ENCODE data around the gene FRAS1.

Gene FRAS1

GRCh38 chr4:78377555-78377954 lies 320.4 kb downstream of the FRAS1 start:
- no peak for DNase-seq

GRCh38 chr4:78379040-78379439 lies 321.9 kb downstream of the FRAS1 start:
- DNase-seq = no peak

GRCh38 chr4:78379991-78380729 lies 323.0 kb downstream of the FRAS1 start:
- no peak for DNase-seq

GRCh38 chr4:78386679-78387078 lies 329.6 kb downstream of the FRAS1 start:
- DNase-seq = no peak

GRCh38 chr4:78395642-78396041 lies 338.5 kb downstream of the FRAS1 start:
- no peak for DNase-seq

GRCh38 chr4:78396613-78397291 lies 339.6 kb downstream of the FRAS1 start:
- DNase-seq = no peak

GRCh38 chr4:78397292-78397630 lies 340.1 kb downstream of the FRAS1 start:
- DNase-seq = no peak

GRCh38 chr4:78409612-78410202 lies 352.6 kb downstream of the FRAS1 start:
- no peak for DNase-seq

GRCh38 chr4:78410225-78410624 lies 353.1 kb downstream of the FRAS1 start:
- no peak for DNase-seq

- DNase-seq = no peak
These were observed 353.6 kb downstream of the FRAS1 start for GRCh38 chr4:78410676-78411075.

GRCh38 chr4:78414116-78414515 lies 357.0 kb downstream of the FRAS1 start:
- DNase-seq = no peak

GRCh38 chr4:78417603-78418002 lies 360.5 kb downstream of the FRAS1 start:
- DNase-seq = no peak

- DNase-seq = no peak
These were observed 361.3 kb downstream of the FRAS1 start for GRCh38 chr4:78418406-78418805.

GRCh38 chr4:78423790-78424189 lies 366.7 kb downstream of the FRAS1 start:
- no peak for DNase-seq

GRCh38 chr4:78424461-78424860 lies 367.3 kb downstream of the FRAS1 start:
- DNase-seq = no peak

GRCh38 chr4:78426972-78427371 lies 369.8 kb downstream of the FRAS1 start:
- no peak for DNase-seq

GRCh38 chr4:78428996-78429395 lies 371.9 kb downstream of the FRAS1 start:
- no peak for DNase-seq

- DNase-seq = no peak
These were observed 375.8 kb downstream of the FRAS1 start for GRCh38 chr4:78432896-78433295.

GRCh38 chr4:78437608-78438088 lies 380.5 kb downstream of the FRAS1 start:
- no peak for DNase-seq

- DNase-seq = no peak
These were observed 382.2 kb downstream of the FRAS1 start for GRCh38 chr4:78439328-78439727.

- DNase-seq = no peak
These were observed 384.6 kb downstream of the FRAS1 start for GRCh38 chr4:78441756-78442155.

- no peak for DNase-seq
These were observed 389.5 kb downstream of the FRAS1 start for GRCh38 chr4:78446619-78447018.

GRCh38 chr4:78451407-78451806 lies 394.3 kb downstream of the FRAS1 start:
- no peak for DNase-seq

GRCh38 chr4:78454016-78454415 lies 396.9 kb downstream of the FRAS1 start:
- no peak for DNase-seq
